Breast epithelium (tissue), 4 donors: ENCODE data around the gene MAP3K2. TPM values are rescaled to one million over a fixed set of nuclear protein-coding genes. Genes with fewer than 3 reads are reported as not detected.

Experiments used
- DNase-seq, 2 donors: peaks; one replicate each; pipeline ENCODE4 v3.0.0-alpha.2; 2019; ENCODE audit warnings: low spot score in 2 of 2
- H3K27ac ChIP-seq, 2 donors: fragments of 200-600 bp; sonication (generic) in 1 of 2; one replicate each; pipeline ENCODE4 v1.5.1; 2016 to 2019; ENCODE audit warnings: mild to moderate bottlenecking in 1 of 2
- H3K27me3 ChIP-seq, 2 donors: fragments of 200-600 bp; sonication (generic) in 1 of 2; one replicate each; pipeline versions ENCODE4 v1.5.1 to v1.6.0; 2017 to 2019; ENCODE audit warnings: control low read depth in 1 of 2, mild to moderate bottlenecking in 1 of 2
- H3K36me3 ChIP-seq: fragments of 200-600 bp; one replicate; pipeline ENCODE4 v1.5.1; 2019
- H3K4me1 ChIP-seq, 2 donors: fragments of 200-600 bp; sonication (generic); one replicate each; pipeline ENCODE4 v1.5.1; 2016 to 2019; ENCODE audit warnings: control low read depth in 1 of 2
- H3K4me3 ChIP-seq, 3 donors: fragments of 200-600 bp; sonication (generic); 1 replicate in 2 of 3; 2 replicates in 1 of 3; pipeline ENCODE4 v1.5.1; 2016 to 2019; ENCODE audit warnings: mild to moderate bottlenecking in 3 of 3, moderate library complexity in 2 of 3
- H3K9me3 ChIP-seq, 2 donors: fragments of 200-600 bp; sonication (generic) in 1 of 2; one replicate each; pipeline ENCODE4 v1.5.1; 2016 to 2019; ENCODE audit warnings: control low read depth in 1 of 2
- CTCF ChIP-seq, 3 donors: fragments of 450-650 bp; IDR thresholded peaks; one replicate each; pipeline ENCODE4 v1.5.1; 2016 to 2017; ENCODE audit warnings: antibody characterized with exemption in 3 of 3, mild to moderate bottlenecking in 3 of 3, moderate library complexity in 3 of 3
- POLR2A ChIP-seq: fragments of 450-650 bp; IDR thresholded peaks from one replicate; pipeline ENCODE4 v1.6.1; 2016; ENCODE audit warnings: antibody characterized with exemption, mild to moderate bottlenecking, moderate library complexity
- POLR2AphosphoS5 ChIP-seq, 3 donors: sonication (generic); formaldehyde crosslinking; IDR thresholded peaks; one replicate each; pipeline ENCODE4 v1.6.1; 2017; ENCODE audit warnings: antibody characterized with exemption in 3 of 3
- intact Hi-C: fragments of 100-400 bp; cut with DNase I; formaldehyde crosslinking; loops from one replicate; pipeline ENCODE4 v1.15.1; 2023; ENCODE audit warnings: low total_unique reads
- total RNA-seq, 3 donors: library from RNA; depleted of rRNA; stranded (reverse); fragments of >200 nt; gene quantifications; one replicate each; pipeline ENCODE4 v1.1.0, GENCODE V29; 2016

The MAP3K2 gene
- total RNA-seq, 3 donors from 2014 or later: 55.7 to 62.2 (median 58.4) TPM

- intact Hi-C loops: no loop called here
- Histone ChIP-seq H3K4me1 (no peaks in the 10 kb centered on the region), H3K9me3 (no peaks in the 10 kb centered on the region), H3K4me3 (no peak overlapping the region), H3K27ac (no peak overlapping the region), H3K36me3 (peaks cover 10% of the 10 kb centered on the region), H3K27me3 (no peaks in the 10 kb centered on the region)
- DNase-seq: no peak
- TF ChIP-seq POLR2A (no peak), POLR2AphosphoS5 (IDR thresholded peaks at IDR 0.05) (no peak), CTCF (IDR thresholded peaks at IDR 0.05) (no peak)
Measured at GRCh38 chr2:127310980-127311379, 76.8 kb downstream of the MAP3K2 start.

DNA sequence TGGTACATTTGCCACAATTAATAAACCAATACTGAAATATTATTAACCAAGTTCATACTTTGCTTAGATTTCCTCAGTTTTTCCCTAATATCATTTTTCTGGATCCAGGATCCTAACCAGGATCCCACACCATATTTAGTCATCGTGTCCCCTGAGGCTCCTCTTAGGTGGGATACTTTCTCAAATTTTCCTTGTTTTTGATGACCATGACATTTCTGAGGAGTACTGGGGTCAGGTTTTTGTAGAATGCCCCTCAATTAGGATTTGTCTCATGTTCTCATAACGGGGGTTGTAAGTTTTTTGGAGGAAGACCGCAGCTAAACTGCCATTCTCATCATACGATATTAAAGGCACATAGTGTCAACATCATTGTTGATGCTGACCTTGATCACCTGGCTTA is 78.3 kb downstream of the MAP3K2 start:
- H3K27ac ChIP-seq: no peak overlapping the region
- intact Hi-C loops: no loop called here
- H3K36me3 ChIP-seq: peaks cover 10% of the 10 kb centered on the region
- H3K4me3 ChIP-seq: no peak overlapping the region
- TF ChIP-seq CTCF (IDR thresholded peaks at IDR 0.05) (no peak), POLR2AphosphoS5 (IDR thresholded peaks at IDR 0.05) (no peak), POLR2A (no peak)
- no peaks in the 10 kb centered on the region for H3K4me1 ChIP-seq
- no peaks in the 10 kb centered on the region for H3K27me3 ChIP-seq
- H3K9me3 ChIP-seq: no peaks in the 10 kb centered on the region
- no peak for DNase-seq

DNA sequence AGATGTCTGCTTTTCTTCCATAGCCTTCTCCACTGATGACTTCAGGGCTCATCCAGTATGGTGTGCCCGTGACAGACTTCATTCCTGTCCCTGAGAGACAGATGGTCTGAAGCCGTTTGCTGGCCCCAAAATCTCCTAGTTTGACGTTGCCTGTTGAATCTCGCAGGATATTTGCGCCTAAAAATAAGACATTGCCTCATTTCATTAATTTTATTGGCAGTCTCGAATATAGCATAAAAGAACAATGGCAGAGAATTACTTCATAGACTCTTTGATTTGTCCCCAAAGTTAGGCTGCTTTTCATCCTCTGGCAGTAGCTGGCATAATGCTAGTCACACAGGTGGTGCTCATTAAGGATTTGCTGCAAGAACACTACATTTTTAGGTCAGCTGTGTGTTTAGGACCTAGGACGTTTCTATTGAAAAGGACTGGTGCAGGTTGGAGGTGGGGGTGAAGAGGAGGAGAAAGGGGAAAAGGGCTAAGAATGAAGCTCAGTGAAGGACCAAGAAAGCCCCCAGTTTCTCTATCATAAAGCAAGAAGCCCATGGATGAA is 79.1 kb downstream of the MAP3K2 start:
- peaks cover 10% of the 10 kb centered on the region for H3K36me3 ChIP-seq
- intact Hi-C loops: no loop called here
- H3K9me3 ChIP-seq: no peaks in the 10 kb centered on the region
- H3K4me3 ChIP-seq: no peak overlapping the region
- no peak overlapping the region for H3K27ac ChIP-seq
- no peak for DNase-seq
- H3K27me3 ChIP-seq: no peaks in the 10 kb centered on the region
- TF ChIP-seq POLR2A (no peak), CTCF (IDR thresholded peaks at IDR 0.05) (no peak), POLR2AphosphoS5 (IDR thresholded peaks at IDR 0.05) (no peak)
- no peaks in the 10 kb centered on the region for H3K4me1 ChIP-seq

DNA sequence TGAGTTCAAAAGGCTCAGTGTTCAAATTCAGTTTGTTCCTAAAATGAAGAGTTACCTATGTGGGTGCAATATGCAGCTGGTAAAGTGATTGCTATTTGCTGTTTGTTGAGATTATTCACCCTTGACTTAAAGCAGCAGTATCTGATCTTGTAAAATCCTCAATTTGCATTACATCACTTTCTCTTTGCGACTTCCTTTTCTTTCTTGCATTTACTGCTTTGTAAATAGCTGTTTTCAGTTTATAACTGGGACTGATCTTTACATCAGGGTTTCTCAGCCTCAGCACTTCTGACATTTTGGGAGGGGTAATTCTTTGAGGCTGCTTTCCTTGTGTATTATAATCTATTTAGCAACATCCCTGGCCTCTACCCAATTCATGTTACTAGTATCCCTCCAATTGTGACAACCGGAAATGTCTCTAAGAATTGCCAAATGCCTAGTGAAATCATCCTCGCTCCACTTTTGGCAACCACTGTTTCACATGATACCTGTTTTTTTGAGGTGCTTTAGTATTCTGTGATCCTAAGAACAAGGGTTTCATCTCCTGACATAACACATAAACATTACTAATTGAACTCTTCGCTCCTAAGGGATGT is 81.7 kb downstream of the MAP3K2 start:
- no peak overlapping the region for H3K4me3 ChIP-seq
- H3K9me3 ChIP-seq: no peaks in the 10 kb centered on the region
- H3K36me3 ChIP-seq: peaks cover 10% of the 10 kb centered on the region
- TF ChIP-seq POLR2A: no peak
- no peak for TF ChIP-seq POLR2AphosphoS5 (IDR thresholded peaks at IDR 0.05)
- TF ChIP-seq CTCF (IDR thresholded peaks at IDR 0.05): no peak
- no peak overlapping the region for H3K27ac ChIP-seq
- H3K27me3 ChIP-seq: no peaks in the 10 kb centered on the region
- H3K4me1 ChIP-seq: no peaks in the 10 kb centered on the region
- no peak for DNase-seq
- intact Hi-C loops: no loop called here

GRCh38 chr2:127302168-127302567 is 85.6 kb downstream of the MAP3K2 start:
- intact Hi-C loops: no loop called here
- no peaks in the 10 kb centered on the region for H3K27me3 ChIP-seq
- no peak for TF ChIP-seq POLR2A
- no peak for TF ChIP-seq POLR2AphosphoS5 (IDR thresholded peaks at IDR 0.05)
- TF ChIP-seq CTCF (IDR thresholded peaks at IDR 0.05): no peak
- H3K27ac ChIP-seq: no peak overlapping the region
- peaks cover 9% of the 10 kb centered on the region for H3K36me3 ChIP-seq
- no peak for DNase-seq
- H3K4me3 ChIP-seq: no peak overlapping the region
- H3K4me1 ChIP-seq: no peaks in the 10 kb centered on the region
- no peaks in the 10 kb centered on the region for H3K9me3 ChIP-seq
